K562 (cell line): ENCODE measurements around the gene CASP7. TPM values are rescaled to one million over a fixed set of nuclear protein-coding genes. Genes with fewer than 3 reads are reported as not detected.

Experiments used
- ATAC-seq: fragments of 200-7000 bp; cut with Tn5 transposase; 3 replicates; pipeline ENCODE4 v1.9.1; 2020; ENCODE audit warnings: moderate library complexity
- BruUV-seq: library from RNA; stranded (reverse); fragments of 400-500 nt; replicated peaks from 2 replicates; lab custom pipeline; 2021; lab: Mats Ljungman, UMichigan
- CTCF ChIA-PET: fragments of 300-600 bp; formaldehyde crosslinking; extraction: SDS; loops from one replicate; lab custom pipeline; 2021; ENCODE audit warnings: low intra/inter-chr PET ratio; lab: Yijun Ruan, JAX
- POLR2A ChIA-PET: fragments of 300-600, 350-650 bp; sonication (Branson Sonifier 250); formaldehyde crosslinking; extraction: SDS; loops from one replicate; lab custom pipeline; 2021; ENCODE audit warnings: antibody characterized with exemption, inconsistent platforms; lab: Yijun Ruan, JAX
- DNase-seq, 4 experiments: peaks; one replicate each; pipeline versions ENCODE4 v3.0.0 to v3.0.0-alpha.2; 2011 to 2018; ENCODE audit warnings: low spot score in 3 of 4, mixed read lengths in 3 of 4; ENCODE audit errors: extremely low read depth in 1 of 4
- FAIRE-seq: peaks from 2 replicates; lab custom pipeline; 2011; peaks lifted over from hg19 to GRCh38; lab: Jason Lieb, UNC
- H2AFZ ChIP-seq: 2 replicates; pipeline ENCODE4 v1.6.0; 2011; ENCODE audit warnings: low read depth, low read length, control low read depth, inconsistent platforms
- H3K27ac ChIP-seq: fragments of 200-600 bp; 3 replicates; pipeline ENCODE4 v1.8.0; 2011; ENCODE audit warnings: low read depth, mild to moderate bottlenecking, control low read depth, inconsistent platforms, low read length, moderate library complexity, mixed read lengths; ENCODE audit errors: extremely low read depth
- H3K27me3 ChIP-seq, 2 experiments: fragments of 300-600 bp in 1 of 2; 2 replicates in 1 of 2; 3 replicates in 1 of 2; pipeline versions ENCODE4 v1.6.0 to v1.8.0; 2011; ENCODE audit warnings: inconsistent platforms in 2 of 2, low read length in 2 of 2, mild to moderate bottlenecking in 1 of 2, mixed read lengths in 1 of 2, moderate library complexity in 1 of 2; ENCODE audit not compliant: control insufficient read depth in 2 of 2, insufficient read depth in 2 of 2
- H3K36me3 ChIP-seq: fragments of 300-600 bp; 3 replicates; pipeline ENCODE4 v1.8.0; 2011; ENCODE audit warnings: mild to moderate bottlenecking, low read length, inconsistent platforms; ENCODE audit not compliant: control insufficient read depth, insufficient read depth
- H3K4me1 ChIP-seq, 2 experiments: fragments of 200-600 bp in 1 of 2; replicated peaks in 1 of 2; 2 replicates in 1 of 2; 3 replicates in 1 of 2; pipeline versions ENCODE4 v1.5.1 to v1.8.0; 2011; ENCODE audit warnings: inconsistent platforms in 2 of 2, low read length in 2 of 2, mild to moderate bottlenecking in 1 of 2, mixed read lengths in 1 of 2, moderate library complexity in 1 of 2; ENCODE audit not compliant: control insufficient read depth in 2 of 2, insufficient read depth in 2 of 2
- H3K4me2 ChIP-seq: 2 replicates; pipeline ENCODE4 v1.6.1; 2011; ENCODE audit warnings: low read length, control low read depth, inconsistent platforms, mixed read lengths; ENCODE audit not compliant: insufficient read depth
- H3K4me3 ChIP-seq: fragments of 200-600 bp; sonication (generic), shearing (Covaris generic); 2 replicates; pipeline ENCODE4 v1.5.1; 2016; ENCODE audit warnings: control low read depth, inconsistent platforms
- H3K79me2 ChIP-seq: fragments of 200-600 bp; 3 replicates; pipeline ENCODE4 v1.8.0; 2011; ENCODE audit warnings: low read length, inconsistent platforms; ENCODE audit not compliant: control insufficient read depth, insufficient read depth
- H3K9ac ChIP-seq, 2 experiments: 2 replicates each; pipeline versions ENCODE4 v1.6.0 to v1.6.1; 2011; ENCODE audit warnings: low read depth in 2 of 2, low read length in 2 of 2, control low read depth in 1 of 2, inconsistent platforms in 1 of 2, mild to moderate bottlenecking in 1 of 2, mixed read lengths in 1 of 2; ENCODE audit not compliant: insufficient read depth in 1 of 2
- H3K9me1 ChIP-seq: one replicate; pipeline ENCODE4 v1.6.0; 2011; ENCODE audit warnings: inconsistent platforms, mild to moderate bottlenecking, low read length, moderate library complexity; ENCODE audit not compliant: control insufficient read depth, insufficient read depth
- H3K9me3 ChIP-seq: replicated peaks from 2 replicates; pipeline ENCODE4 v1.5.1; 2011; ENCODE audit warnings: low read depth, low read length, inconsistent platforms; ENCODE audit not compliant: control insufficient read depth, insufficient read depth
- H4K20me1 ChIP-seq: replicated peaks from 2 replicates; pipeline ENCODE4 v1.6.1; 2011; ENCODE audit warnings: low read length, inconsistent platforms, mixed read lengths; ENCODE audit not compliant: control insufficient read depth, insufficient read depth
- BRCA1 ChIP-seq, 2 experiments: fragments of 450-650 bp in 1 of 2; sonication (generic) in 1 of 2; formaldehyde crosslinking in 1 of 2; IDR thresholded peaks; 2 replicates each; pipeline versions ENCODE4 v1.5.0 to v1.6.1; 2017 to 2020; ENCODE audit warnings: mild to moderate bottlenecking in 1 of 2, missing genetic modification reagents in 1 of 2
- CBFA2T3 ChIP-seq: fragments of 450-650 bp; IDR thresholded peaks from 2 replicates; pipeline ENCODE4 v1.6.1; 2017
- ELK1 ChIP-seq: sonication (generic); formaldehyde crosslinking; IDR thresholded peaks from 2 replicates; pipeline ENCODE4 v1.8.1; 2022; ENCODE audit warnings: missing genetic modification reagents
- FOXM1 ChIP-seq, 2 experiments: fragments of 450-650 bp in 1 of 2; sonication (generic) in 1 of 2; formaldehyde crosslinking in 1 of 2; IDR thresholded peaks; 2 replicates each; pipeline versions ENCODE4 v1.6.1 to v1.9.0; 2017 to 2022; ENCODE audit warnings: low read depth in 2 of 2, mild to moderate bottlenecking in 2 of 2, missing genetic modification reagents in 1 of 2, moderate library complexity in 1 of 2
- LARP7 ChIP-seq: fragments of 450-650 bp; IDR thresholded peaks from 2 replicates; pipeline ENCODE4 v1.6.1; 2016
- POLR3G ChIP-seq: IDR thresholded peaks from 2 replicates; pipeline ENCODE4 v1.6.1; 2011; ENCODE audit not compliant: insufficient read length, insufficient replicate concordance; ENCODE audit errors: extremely low read depth
- SETDB1 ChIP-seq: IDR thresholded peaks from one replicate; pipeline ENCODE4 v1.6.1; 2012; ENCODE audit warnings: low read length, control low read depth, inconsistent platforms
- SPI1 ChIP-seq: IDR thresholded peaks from 2 replicates; pipeline ENCODE4 v1.6.1; 2011; ENCODE audit warnings: low read depth, low read length, control low read depth, borderline replicate concordance
- ZBTB12 ChIP-seq: fragments of 250-450 bp; sonication (Bioruptor Pico); IDR thresholded peaks from 2 replicates; pipeline ENCODE4 v1.4.0; 2020
- ZNF592 ChIP-seq: fragments of 450-650 bp; IDR thresholded peaks from 2 replicates; pipeline ENCODE4 v1.6.1; 2017; ENCODE audit warnings: antibody characterized with exemption, mild to moderate bottlenecking
- ZNF609 ChIP-seq: sonication (generic); formaldehyde crosslinking; IDR thresholded peaks from 2 replicates; pipeline ENCODE4 v1.8.1; 2023; ENCODE audit warnings: missing genetic modification reagents, mild to moderate bottlenecking, borderline replicate concordance
- ZNF780A ChIP-seq: fragments of 250-450 bp; sonication (Bioruptor Pico); IDR thresholded peaks from 2 replicates; pipeline ENCODE4 v1.5.0; 2021; ENCODE audit warnings: mild to moderate bottlenecking
- WGBS: fragments of 100-300 bp; shearing (Covaris generic); methylation state at CpG from one replicate; pipeline ENCODE4 v1.1.6; 2016; ENCODE audit warnings: low coverage, mixed read lengths; ENCODE audit not compliant: insufficient coverage; ENCODE audit errors: missing lambda C conversion rate; 5-methylcytosine and 5-hydroxymethylcytosine counted together
- in situ Hi-C: fragments of 300-500 bp; cut with MboI; formaldehyde crosslinking; loops from 4 replicates; pipeline ENCODE4 v1.15.0; 2018; ENCODE audit warnings: inconsistent platforms, mixed read lengths
- intact Hi-C: fragments of 100-400 bp; cut with micrococcal nuclease; formaldehyde crosslinking; loops from 2 replicates; pipeline ENCODE4 v1.14.2; 2022
- polyA plus RNA-seq, 8 experiments: library from polyadenylated mRNA; depleted of rRNA in 4 of 8; stranded (reverse) in 5 of 8; unstranded in 3 of 8; fragments of >200 nt; fragmentation: Nextera tagmentation in 2 of 8; fragmentation: Illumina TruSeq in 1 of 8; extraction: Ambion mirVana in 2 of 8; extraction: Trizol in 1 of 8; gene quantifications; 2 replicates each; pipeline versions ENCODE4 v1.2.1 to v1.2.3, GENCODE V29; 2011 to 2014; ENCODE audit warnings: inconsistent platforms in 1 of 8, missing spikeins in 1 of 8
- total RNA-seq, 7 experiments: library from RNA; depleted of rRNA in 6 of 7; stranded (reverse); fragments of >200 nt in 6 of 7; fragmentation: Illumina TruSeq in 2 of 7; extraction: Trizol in 2 of 7; gene quantifications; 2 replicates each; pipeline versions ENCODE4 v1.2.1 to v1.2.3, GENCODE V29; 2011 to 2021; ENCODE audit warnings: low replicate concordance in 1 of 7

CASP7 gene
- total and polyA plus RNA-seq, 9 of the 15 experiments (the other 6 are each of a cell fraction or from before 2014, with no cell fraction given) = 2.2 to 23.3 (median 9.0) TPM

GRCh38 chr10:113661332-113661731, 18.4 kb upstream of the CASP7 start:
- H3K27me3 ChIP-seq = no peaks in the 10 kb centered on the region
- DNase-seq (no peak), ATAC-seq (no peak), FAIRE-seq (no peak)
- no TSS peak for BruUV-seq
- POLR2A ChIA-PET = no interaction called here
- no peak overlapping the region for H3K4me3 ChIP-seq
- CTCF ChIA-PET = no interaction called here
- H3K9me3 ChIP-seq = no peaks in the 10 kb centered on the region
- 0% methylated on average over 2 of the region's 2 CpGs for WGBS
- no peaks in the 10 kb centered on the region for H4K20me1 ChIP-seq
- intact Hi-C loops = no loop called here
- no peak overlapping the region for H3K27ac ChIP-seq
- no peaks in the 10 kb centered on the region for H3K4me1 ChIP-seq
- H3K4me2 ChIP-seq = no peak overlapping the region
- no peaks in the 10 kb centered on the region for H3K9me1 ChIP-seq
- H3K79me2 ChIP-seq = no peaks in the 10 kb centered on the region
- no peak overlapping the region for H2AFZ ChIP-seq
- in situ Hi-C loops = no loop called here
- H3K9ac ChIP-seq = no peak overlapping the region
- H3K36me3 ChIP-seq = no peaks in the 10 kb centered on the region
- TF ChIP-seq ZNF780A (CRISPR knock-in tag) (no peak), SETDB1 (no peak), ZNF592 (no peak), SPI1 (no peak), CBFA2T3 (no peak), ELK1 (CRISPR knock-in tag) (no peak), LARP7 (no peak), BRCA1 (IDR thresholded peaks at IDR 0.05) (no peak), BRCA1 (CRISPR knock-in tag; IDR thresholded peaks at IDR 0.05) (no peak), ZNF609 (CRISPR knock-in tag) (no peak), FOXM1 (IDR thresholded peaks at IDR 0.05; ENCODE audit: low read depth) (no peak), FOXM1 (CRISPR knock-in tag; IDR thresholded peaks at IDR 0.05; ENCODE audit: low read depth) (no peak), ZBTB12 (CRISPR knock-in tag) (no peak), POLR3G (no peak)
